IMR-90 (cell line): ENCODE measurements around the gene OGDHL. TPM values are rescaled to one million over a fixed set of nuclear protein-coding genes. Genes with fewer than 3 reads are reported as not detected.

Source experiments
- ATAC-seq: fragments of 200-7000 bp; cut with Tn5 transposase; 2 replicates; pipeline ENCODE4 v1.9.1; 2020; ENCODE audit warnings: low read depth, mild to moderate bottlenecking, moderate library complexity
- BruUV-seq: library from RNA; stranded (reverse); fragments of 400-500 nt; replicated peaks from 2 replicates; lab custom pipeline; 2021; lab: Mats Ljungman, UMichigan
- CTCF ChIA-PET: fragments of 300-600 bp; formaldehyde crosslinking; extraction: SDS; loops from one replicate; lab custom pipeline; 2021; ENCODE audit warnings: antibody characterized with exemption; lab: Yijun Ruan, JAX
- POLR2A ChIA-PET: fragments of 300-600 bp; sonication (Branson Sonifier 250); formaldehyde crosslinking; loops from one replicate; lab custom pipeline; 2022; ENCODE audit warnings: antibody characterized with exemption; ENCODE audit not compliant: unreplicated experiment; lab: Charles Lee
- DNase-seq: peaks from one replicate; pipeline ENCODE4 v3.0.0; 2013
- H2AFZ ChIP-seq: replicated peaks from 2 replicates; pipeline ENCODE3; 2013; ENCODE audit warnings: low read length, mild to moderate bottlenecking; ENCODE audit not compliant: poor library complexity
- H2AK5ac ChIP-seq: 2 replicates; pipeline ENCODE4 v1.6.1; 2013; ENCODE audit warnings: low read depth, low read length, inconsistent platforms
- H2AK9ac ChIP-seq: replicated peaks from 2 replicates; pipeline ENCODE3; 2013; ENCODE audit warnings: mild to moderate bottlenecking, low read depth, low read length, moderate library complexity; ENCODE audit not compliant: poor library complexity
- H2BK120ac ChIP-seq: 2 replicates; pipeline ENCODE4 v1.6.1; 2013; ENCODE audit warnings: low read depth, low read length, inconsistent platforms
- H2BK15ac ChIP-seq: 3 replicates; pipeline ENCODE4 v1.6.1; 2013; ENCODE audit warnings: low read depth, low read length, inconsistent platforms
- H2BK20ac ChIP-seq: 2 replicates; pipeline ENCODE4 v1.6.1; 2013; ENCODE audit warnings: low read depth, mild to moderate bottlenecking, inconsistent platforms, low read length, moderate library complexity
- H2BK5ac ChIP-seq: 2 replicates; pipeline ENCODE4 v1.6.1; 2013; ENCODE audit warnings: mild to moderate bottlenecking, low read depth, low read length, inconsistent platforms; ENCODE audit not compliant: poor library complexity, severe bottlenecking
- H3K14ac ChIP-seq: replicated peaks from 2 replicates; pipeline ENCODE4 v1.6.1; 2013; ENCODE audit warnings: low read depth, low read length, inconsistent platforms
- H3K18ac ChIP-seq: 2 replicates; pipeline ENCODE4 v1.6.1; 2013; ENCODE audit warnings: low read depth, low read length, control low read depth
- H3K23ac ChIP-seq: 2 replicates; pipeline ENCODE4 v1.6.1; 2013; ENCODE audit warnings: low read depth, low read length, inconsistent platforms
- H3K27ac ChIP-seq: 2 replicates; pipeline ENCODE4 v1.5.1; 2013; ENCODE audit warnings: mild to moderate bottlenecking, control low read depth, low read length; ENCODE audit not compliant: insufficient read depth
- H3K27me3 ChIP-seq: 2 replicates; pipeline ENCODE4 v1.6.1; 2013; ENCODE audit warnings: low read length; ENCODE audit not compliant: control insufficient read depth, insufficient read depth
- H3K36me3 ChIP-seq: 2 replicates; pipeline ENCODE4 v1.6.1; 2013; ENCODE audit warnings: low read length, mixed read lengths; ENCODE audit not compliant: control insufficient read depth, insufficient read depth
- H3K4ac ChIP-seq: 2 replicates; pipeline ENCODE4 v1.6.1; 2013; ENCODE audit warnings: low read depth, low read length, inconsistent platforms
- H3K4me1 ChIP-seq: 2 replicates; pipeline ENCODE4 v1.6.1; 2013; ENCODE audit warnings: low read length, mixed read lengths; ENCODE audit not compliant: control insufficient read depth, insufficient read depth
- H3K4me2 ChIP-seq: 2 replicates; pipeline ENCODE4 v1.6.1; 2013; ENCODE audit warnings: low read depth, mild to moderate bottlenecking, control low read depth, low read length, moderate library complexity
- H3K4me3 ChIP-seq: 2 replicates; pipeline ENCODE4 v1.5.1; 2013; ENCODE audit warnings: low read depth, mild to moderate bottlenecking, control low read depth, low read length, moderate library complexity; ENCODE audit not compliant: insufficient read depth
- H3K56ac ChIP-seq: 2 replicates; pipeline ENCODE4 v1.6.1; 2013; ENCODE audit warnings: low read length, inconsistent platforms; ENCODE audit not compliant: insufficient read depth; ENCODE audit errors: extremely low read depth
- H3K79me1 ChIP-seq, 2 experiments: 2 replicates each; pipeline ENCODE4 v1.6.1; 2013; ENCODE audit warnings: low read length in 2 of 2, inconsistent platforms in 1 of 2, low read depth in 1 of 2
- H3K9ac ChIP-seq: 2 replicates; pipeline ENCODE4 v1.6.1; 2013; ENCODE audit warnings: low read depth, low read length, control low read depth
- H3K9me1 ChIP-seq: 2 replicates; pipeline ENCODE4 v1.6.1; 2013; ENCODE audit warnings: low read length, inconsistent platforms; ENCODE audit not compliant: insufficient read depth
- H3K9me3 ChIP-seq: 2 replicates; pipeline ENCODE4 v1.6.1; 2013; ENCODE audit warnings: low read length; ENCODE audit not compliant: control insufficient read depth, insufficient read depth
- H4K20me1 ChIP-seq: 2 replicates; pipeline ENCODE4 v1.6.1; 2013; ENCODE audit warnings: low read length, inconsistent platforms; ENCODE audit not compliant: insufficient read depth
- H4K5ac ChIP-seq: 2 replicates; pipeline ENCODE4 v1.6.1; 2013; ENCODE audit warnings: mild to moderate bottlenecking, low read depth, low read length, control low read depth
- H4K8ac ChIP-seq, 2 experiments: 2 replicates each; pipeline ENCODE4 v1.6.1; 2013; ENCODE audit warnings: low read depth in 2 of 2, low read length in 2 of 2, control low read depth in 1 of 2, inconsistent platforms in 1 of 2
- H4K91ac ChIP-seq: 2 replicates; pipeline ENCODE4 v1.6.1; 2013; ENCODE audit warnings: low read depth, low read length, inconsistent platforms; ENCODE audit not compliant: insufficient read depth
- BHLHE40 ChIP-seq: fragments of 150-350 bp; IDR thresholded peaks from 2 replicates; pipeline ENCODE4 v1.6.1; 2016; ENCODE audit warnings: mild to moderate bottlenecking, low read depth, low read length
- CEBPB ChIP-seq: IDR thresholded peaks from 2 replicates; pipeline ENCODE4 v1.6.1; 2012; ENCODE audit warnings: low read depth, low read length, improper control_type of control experiment
- MXI1 ChIP-seq: IDR thresholded peaks from 2 replicates; pipeline ENCODE4 v1.6.1; 2012; ENCODE audit warnings: low read depth, mild to moderate bottlenecking, low read length, moderate library complexity, borderline replicate concordance
- NFE2L2 ChIP-seq: fragments of 150-350 bp; IDR thresholded peaks from 2 replicates; pipeline ENCODE4 v1.6.1; 2016; ENCODE audit warnings: low read depth, mild to moderate bottlenecking, low read length
- POLR2A ChIP-seq: IDR thresholded peaks from 2 replicates; pipeline ENCODE4 v1.6.1; 2012; ENCODE audit warnings: mild to moderate bottlenecking, low read depth, low read length
- RCOR1 ChIP-seq: IDR thresholded peaks from 2 replicates; pipeline ENCODE4 v1.6.1; 2012; ENCODE audit warnings: mild to moderate bottlenecking, low read length, improper control_type of control experiment; ENCODE audit not compliant: insufficient replicate concordance
- RFX5 ChIP-seq: IDR thresholded peaks from 2 replicates; pipeline ENCODE4 v1.8.0; 2012; ENCODE audit warnings: low read depth, mild to moderate bottlenecking, low read length, moderate library complexity
- USF2 ChIP-seq: fragments of 150-350 bp; IDR thresholded peaks from 2 replicates; pipeline ENCODE4 v1.6.1; 2017; ENCODE audit warnings: mild to moderate bottlenecking, antibody characterized with exemption, low read length, low read depth
- WGBS, 2 experiments: methylation state at CpG; one replicate each; pipeline versions ENCODE4 v1.1.5 to v1.1.7; 2013; ENCODE audit warnings: missing lambda C conversion rate in 2 of 2; ENCODE audit not compliant: insufficient read length in 1 of 2; ENCODE audit errors: extremely low coverage in 2 of 2; 5-methylcytosine and 5-hydroxymethylcytosine counted together
- dilution Hi-C: fragments of 300-500 bp; cut with HindIII; formaldehyde crosslinking; loops from one replicate; pipeline ENCODE4 v1.14.3; 2018; ENCODE audit warnings: low sequenced_read_pairs; ENCODE audit not compliant: unreplicated experiment
- in situ Hi-C: fragments of 300-500 bp; cut with MboI; formaldehyde crosslinking; loops from 3 replicates; pipeline ENCODE4 v1.14.3; 2019; ENCODE audit warnings: low sequenced_read_pairs, inconsistent platforms, mixed read lengths
- intact Hi-C: fragments of 100-400 bp; cut with micrococcal nuclease; formaldehyde crosslinking; loops from 2 replicates; pipeline ENCODE4 v1.10.0; 2022
- polyA plus RNA-seq, 3 experiments: library from polyadenylated mRNA; depleted of rRNA; stranded (reverse); fragments of >200 nt; gene quantifications; 2 replicates each; pipeline ENCODE4 v1.2.3, GENCODE V29; 2012; ENCODE audit warnings: low replicate concordance in 1 of 3
- total RNA-seq: library from RNA; depleted of rRNA; stranded (reverse); fragments of >200 nt; gene quantifications from 2 replicates; pipeline ENCODE4 v1.2.3, GENCODE V29; 2012

OGDHL gene
- total and polyA plus RNA-seq, 2 of the 4 experiments (the other 2 are of a cell fraction): 0.18 to 0.27 TPM

- Histone ChIP-seq H3K4me3 (no peak overlapping the region), H2BK5ac (no peak overlapping the region), H3K4me1 (no peaks in the 10 kb centered on the region), H3K9me3 (no peaks in the 10 kb centered on the region), H2AK9ac (no peak overlapping the region), H3K27me3 (no peaks in the 10 kb centered on the region), H3K56ac (no peak overlapping the region), H2BK20ac (no peak overlapping the region), H2AK5ac (no peak overlapping the region), H2AFZ (no peak overlapping the region), H4K20me1 (no peaks in the 10 kb centered on the region), H3K79me1 (no peaks in the 10 kb centered on the region), H3K18ac (no peak overlapping the region), H3K4me2 (no peak overlapping the region), H3K4ac (no peak overlapping the region), H3K14ac (no peak overlapping the region), H4K91ac (no peak overlapping the region), H3K23ac (no peak overlapping the region), H4K5ac (no peak overlapping the region), H3K27ac (no peak overlapping the region), H4K8ac (no peak overlapping the region), H3K9me1 (no peaks in the 10 kb centered on the region), H2BK120ac (no peak overlapping the region), H3K36me3 (no peaks in the 10 kb centered on the region), H2BK15ac (no peak overlapping the region), H3K9ac (no peak overlapping the region)
- in situ Hi-C loops (no loop called here), dilution Hi-C loops (no loop called here), intact Hi-C loops (no loop called here)
- ChIA-PET POLR2A (no interaction called here), CTCF (no interaction called here)
- no peak for DNase-seq
- BruUV-seq: no TSS peak
- TF ChIP-seq POLR2A (no peak), RFX5 (no peak), CEBPB (no peak), USF2 (no peak), RCOR1 (no peak), BHLHE40 (no peak), MXI1 (no peak), NFE2L2 (no peak)
- 75% methylated on average over 2 of the region's 5 CpGs; no CpG with 5 or more reads in 1 of the 2 experiments for WGBS, 2 experiments
- no peak for ATAC-seq
These were observed 48.9 kb downstream of the OGDHL start for GRCh38 chr10:49713266-49713665.
